ENCODE measurements around the gene UNC45B.
"Not testable (repeated sequence)": the region's sequence is repeated elsewhere in the genome, so short reads cannot be mapped to it uniquely, and the experiment has no call there.

UNC45B gene

GRCh38 chr17:35163886-35164285 lies 16.3 kb downstream of the UNC45B start:
- peaks cover 5% of the 10 kb centered on the region for H3K27me3 ChIP-seq (ENCODE audit: control insufficient read depth, insufficient read depth, low read length)
- H3K4me3 ChIP-seq (ENCODE audit: low read length) = no peak overlapping the region
- H3K9me3 ChIP-seq (ENCODE audit: control insufficient read depth, low read length) = no peaks in the 10 kb centered on the region
- no peaks in the 10 kb centered on the region for H3K36me3 ChIP-seq (ENCODE audit: control insufficient read depth, insufficient read depth, low read length)
- H3K9ac ChIP-seq (ENCODE audit: low read length) = no peak overlapping the region
- no peaks in the 10 kb centered on the region for H3K4me1 ChIP-seq (ENCODE audit: control insufficient read depth, insufficient read depth, low read length)

- Histone ChIP-seq H3K4me3 (ENCODE audit: low read length) (no peak overlapping the region), H3K36me3 (ENCODE audit: control insufficient read depth, insufficient read depth, low read length) (no peaks in the 10 kb centered on the region), H3K4me1 (ENCODE audit: control insufficient read depth, insufficient read depth, low read length) (no peaks in the 10 kb centered on the region), H3K27me3 (ENCODE audit: control insufficient read depth, insufficient read depth, low read length) (peaks cover 5% of the 10 kb centered on the region), H3K9me3 (ENCODE audit: control insufficient read depth, low read length) (no peaks in the 10 kb centered on the region), H3K9ac (ENCODE audit: low read length) (no peak overlapping the region)
Observed at GRCh38 chr17:35164716-35165115, 17.1 kb downstream of the UNC45B start.

GRCh38 chr17:35166526-35166925 lies 18.9 kb downstream of the UNC45B start:
- Histone ChIP-seq H3K36me3 (ENCODE audit: control insufficient read depth, insufficient read depth, low read length) (no peaks in the 10 kb centered on the region), H3K27me3 (ENCODE audit: control insufficient read depth, insufficient read depth, low read length) (peaks cover 5% of the 10 kb centered on the region), H3K9me3 (ENCODE audit: control insufficient read depth, low read length) (no peaks in the 10 kb centered on the region), H3K9ac (ENCODE audit: low read length) (no peak overlapping the region), H3K4me3 (ENCODE audit: low read length) (no peak overlapping the region), H3K4me1 (ENCODE audit: control insufficient read depth, insufficient read depth, low read length) (no peaks in the 10 kb centered on the region)

- Histone ChIP-seq H3K27me3 (ENCODE audit: control insufficient read depth, insufficient read depth, low read length) (peaks cover 5% of the 10 kb centered on the region), H3K9me3 (ENCODE audit: control insufficient read depth, low read length) (no peaks in the 10 kb centered on the region), H3K4me3 (ENCODE audit: low read length) (no peak overlapping the region), H3K4me1 (ENCODE audit: control insufficient read depth, insufficient read depth, low read length) (no peaks in the 10 kb centered on the region), H3K36me3 (ENCODE audit: control insufficient read depth, insufficient read depth, low read length) (no peaks in the 10 kb centered on the region), H3K9ac (ENCODE audit: low read length) (no peak overlapping the region)
Observed at GRCh38 chr17:35167046-35167445, 19.4 kb downstream of the UNC45B start.

- Histone ChIP-seq H3K4me1 (ENCODE audit: control insufficient read depth, insufficient read depth, low read length) (no peaks in the 10 kb centered on the region), H3K4me3 (ENCODE audit: low read length) (no peak overlapping the region), H3K27me3 (ENCODE audit: control insufficient read depth, insufficient read depth, low read length) (peaks cover 5% of the 10 kb centered on the region), H3K36me3 (ENCODE audit: control insufficient read depth, insufficient read depth, low read length) (no peaks in the 10 kb centered on the region), H3K9me3 (ENCODE audit: control insufficient read depth, low read length) (no peaks in the 10 kb centered on the region), H3K9ac (ENCODE audit: low read length) (no peak overlapping the region)
Observed at GRCh38 chr17:35167666-35168065, 20.0 kb downstream of the UNC45B start.

GRCh38 chr17:35169835-35170363 lies 22.3 kb downstream of the UNC45B start:
- Histone ChIP-seq H3K9ac (ENCODE audit: low read length) (no peak overlapping the region), H3K27me3 (ENCODE audit: control insufficient read depth, insufficient read depth, low read length) (peaks cover 5% of the 10 kb centered on the region), H3K9me3 (ENCODE audit: control insufficient read depth, low read length) (no peaks in the 10 kb centered on the region), H3K36me3 (ENCODE audit: control insufficient read depth, insufficient read depth, low read length) (no peaks in the 10 kb centered on the region), H3K4me1 (ENCODE audit: control insufficient read depth, insufficient read depth, low read length) (no peaks in the 10 kb centered on the region), H3K4me3 (ENCODE audit: low read length) (no peak overlapping the region)

- no peaks in the 10 kb centered on the region for H3K36me3 ChIP-seq (ENCODE audit: control insufficient read depth, insufficient read depth, low read length)
- no peaks in the 10 kb centered on the region for H3K9me3 ChIP-seq (ENCODE audit: control insufficient read depth, low read length)
- H3K27me3 ChIP-seq (ENCODE audit: control insufficient read depth, insufficient read depth, low read length) = peaks cover 5% of the 10 kb centered on the region
- H3K4me1 ChIP-seq (ENCODE audit: control insufficient read depth, insufficient read depth, low read length) = no peaks in the 10 kb centered on the region
- no peak overlapping the region for H3K9ac ChIP-seq (ENCODE audit: low read length)
- H3K4me3 ChIP-seq (ENCODE audit: low read length) = no peak overlapping the region
Observed at GRCh38 chr17:35170968-35171771, 23.6 kb downstream of the UNC45B start.

- Histone ChIP-seq H3K27me3 (ENCODE audit: control insufficient read depth, insufficient read depth, low read length) (no peaks in the 10 kb centered on the region), H3K36me3 (ENCODE audit: control insufficient read depth, insufficient read depth, low read length) (no peaks in the 10 kb centered on the region), H3K4me1 (ENCODE audit: control insufficient read depth, insufficient read depth, low read length) (no peaks in the 10 kb centered on the region), H3K9ac (ENCODE audit: low read length) (no peak overlapping the region), H3K4me3 (ENCODE audit: low read length) (no peak overlapping the region), H3K9me3 (ENCODE audit: control insufficient read depth, low read length) (no peaks in the 10 kb centered on the region)
Observed at GRCh38 chr17:35171834-35172233, 24.2 kb downstream of the UNC45B start.

- H3K36me3 ChIP-seq (ENCODE audit: control insufficient read depth, insufficient read depth, low read length); H3K27me3 ChIP-seq (ENCODE audit: control insufficient read depth, insufficient read depth, low read length); H3K4me3 ChIP-seq (ENCODE audit: low read length); H3K9me3 ChIP-seq (ENCODE audit: control insufficient read depth, low read length); H3K4me1 ChIP-seq (ENCODE audit: control insufficient read depth, insufficient read depth, low read length); H3K9ac ChIP-seq (ENCODE audit: low read length): not testable (repeated sequence)
Observed at GRCh38 chr17:35172321-35172720, 24.7 kb downstream of the UNC45B start.

- no peaks in the 10 kb centered on the region for H3K27me3 ChIP-seq (ENCODE audit: control insufficient read depth, insufficient read depth, low read length)
- no peak overlapping the region for H3K9ac ChIP-seq (ENCODE audit: low read length)
- no peaks in the 10 kb centered on the region for H3K9me3 ChIP-seq (ENCODE audit: control insufficient read depth, low read length)
- H3K4me3 ChIP-seq (ENCODE audit: low read length) = no peak overlapping the region
- H3K4me1 ChIP-seq (ENCODE audit: control insufficient read depth, insufficient read depth, low read length) = no peaks in the 10 kb centered on the region
- H3K36me3 ChIP-seq (ENCODE audit: control insufficient read depth, insufficient read depth, low read length) = no peaks in the 10 kb centered on the region
Observed at GRCh38 chr17:35174835-35175334, 27.3 kb downstream of the UNC45B start.

- H3K9me3 ChIP-seq (ENCODE audit: control insufficient read depth, low read length) = no peaks in the 10 kb centered on the region
- H3K4me3 ChIP-seq (ENCODE audit: low read length) = no peak overlapping the region
- H3K27me3 ChIP-seq (ENCODE audit: control insufficient read depth, insufficient read depth, low read length) = no peaks in the 10 kb centered on the region
- H3K4me1 ChIP-seq (ENCODE audit: control insufficient read depth, insufficient read depth, low read length) = no peaks in the 10 kb centered on the region
- no peak overlapping the region for H3K9ac ChIP-seq (ENCODE audit: low read length)
- no peaks in the 10 kb centered on the region for H3K36me3 ChIP-seq (ENCODE audit: control insufficient read depth, insufficient read depth, low read length)
Observed at GRCh38 chr17:35175638-35176415, 28.2 kb downstream of the UNC45B start.

- Histone ChIP-seq H3K4me3 (ENCODE audit: low read length) (no peak overlapping the region), H3K27me3 (ENCODE audit: control insufficient read depth, insufficient read depth, low read length) (no peaks in the 10 kb centered on the region), H3K36me3 (ENCODE audit: control insufficient read depth, insufficient read depth, low read length) (no peaks in the 10 kb centered on the region), H3K4me1 (ENCODE audit: control insufficient read depth, insufficient read depth, low read length) (no peaks in the 10 kb centered on the region), H3K9ac (ENCODE audit: low read length) (no peak overlapping the region), H3K9me3 (ENCODE audit: control insufficient read depth, low read length) (no peaks in the 10 kb centered on the region)
Observed at GRCh38 chr17:35176897-35177296, 29.3 kb downstream of the UNC45B start.
